ENCODE measurements around the gene PKLR. TPM values are rescaled to one million over a fixed set of nuclear protein-coding genes. Genes with fewer than 3 reads are reported as not detected.
A peak's percentile ranks its signal among the peaks of the same experiment; 100 is the strongest.

PKLR gene
- total and polyA plus RNA-seq, 10 donors = 0.04 to 0.74 (median 0.39) TPM; not detected in 5

DNA sequence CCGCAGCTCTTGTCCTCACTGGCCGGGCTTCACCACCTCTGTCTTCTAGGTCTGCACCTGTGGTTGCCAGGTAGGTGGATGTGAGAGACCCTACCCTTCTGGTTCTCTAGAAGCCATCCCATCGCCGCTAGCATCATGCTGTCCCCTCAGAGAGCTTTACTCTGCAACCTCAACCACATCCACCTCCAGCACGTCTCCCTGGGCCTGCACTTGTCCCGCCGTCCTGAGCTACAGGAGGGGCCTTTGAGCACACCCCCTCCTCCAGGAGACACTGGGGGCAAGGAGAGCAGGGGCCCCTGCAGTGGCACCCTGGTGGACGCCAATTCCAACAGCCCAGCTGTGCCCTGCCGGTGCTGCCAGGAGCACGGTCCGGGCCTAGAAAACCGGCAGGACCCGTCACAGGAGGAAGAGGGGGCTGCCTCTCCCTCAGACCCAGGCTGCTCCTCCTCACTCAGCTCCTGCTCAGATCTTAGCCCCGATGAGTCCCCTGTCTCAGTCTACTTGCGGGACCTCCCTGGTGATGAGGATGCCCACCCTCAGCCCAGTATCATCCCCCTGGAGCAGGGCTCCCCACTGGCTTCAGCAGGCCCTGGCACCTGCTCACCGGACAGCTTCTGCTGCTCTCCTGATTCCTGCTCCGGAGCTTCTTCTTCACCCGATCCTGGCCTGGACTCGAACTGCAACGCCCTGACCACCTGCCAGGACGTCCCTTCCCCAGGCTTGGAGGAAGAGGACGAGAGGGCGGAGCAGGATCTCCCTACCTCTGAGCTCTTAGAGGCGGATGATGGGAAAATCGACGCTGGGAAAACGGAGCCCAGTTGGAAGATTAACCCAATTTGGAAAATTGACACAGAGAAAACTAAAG lies 20.6 kb upstream of the PKLR start:
- H3K9me3 ChIP-seq = no peaks in the 10 kb centered on the region
- peaks cover 20 to 68% (median 48%) of the 10 kb centered on the region in 6 donors for H3K4me1 ChIP-seq
- no peaks in the 10 kb centered on the region for H3K27me3 ChIP-seq (replicated peaks in 1 of 7)
- peak overlapping the region in 6 of 8 donors; percentile 96 to 99 (median 98) for H3K27ac ChIP-seq
- H3K36me3 ChIP-seq = peaks cover 0 to 34% (median 10%) of the 10 kb centered on the region in 6 donors
- no peak for TF ChIP-seq POLR2AphosphoS5 (IDR thresholded peaks at IDR 0.05)
- TF ChIP-seq POLR2A (IDR thresholded peaks at IDR 0.05) = no peak
- TF ChIP-seq, protein P1, sequence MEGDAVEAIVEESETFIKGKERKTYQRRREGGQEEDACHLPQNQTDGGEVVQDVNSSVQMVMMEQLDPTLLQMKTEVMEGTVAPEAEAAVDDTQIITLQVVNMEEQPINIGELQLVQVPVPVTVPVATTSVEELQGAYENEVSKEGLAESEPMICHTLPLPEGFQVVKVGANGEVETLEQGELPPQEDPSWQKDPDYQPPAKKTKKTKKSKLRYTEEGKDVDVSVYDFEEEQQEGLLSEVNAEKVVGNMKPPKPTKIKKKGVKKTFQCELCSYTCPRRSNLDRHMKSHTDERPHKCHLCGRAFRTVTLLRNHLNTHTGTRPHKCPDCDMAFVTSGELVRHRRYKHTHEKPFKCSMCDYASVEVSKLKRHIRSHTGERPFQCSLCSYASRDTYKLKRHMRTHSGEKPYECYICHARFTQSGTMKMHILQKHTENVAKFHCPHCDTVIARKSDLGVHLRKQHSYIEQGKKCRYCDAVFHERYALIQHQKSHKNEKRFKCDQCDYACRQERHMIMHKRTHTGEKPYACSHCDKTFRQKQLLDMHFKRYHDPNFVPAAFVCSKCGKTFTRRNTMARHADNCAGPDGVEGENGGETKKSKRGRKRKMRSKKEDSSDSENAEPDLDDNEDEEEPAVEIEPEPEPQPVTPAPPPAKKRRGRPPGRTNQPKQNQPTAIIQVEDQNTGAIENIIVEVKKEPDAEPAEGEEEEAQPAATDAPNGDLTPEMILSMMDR (IDR thresholded peaks at IDR 0.05 in 8 of 11, conservative IDR thresholded peaks at IDR 0.05 in 3 of 11) = no peak
- DNase-seq = no peak
- intact Hi-C loops (cut with DNase I; ENCODE audit: low total_unique reads) = loop anchor here (10.0 kb wide), 1 partner anchor 47 kb away; the partner anchor contains the start of genes CLK2 and HCN3
- H3K4me3 ChIP-seq = peak overlapping the region in 6 of 8 donors; percentile 82 to 97 (median 91)
- WGBS, 5 donors = 61 to 75% (median 70%) methylated on average over 24 to 27 of the region's 27 CpGs

DNA sequence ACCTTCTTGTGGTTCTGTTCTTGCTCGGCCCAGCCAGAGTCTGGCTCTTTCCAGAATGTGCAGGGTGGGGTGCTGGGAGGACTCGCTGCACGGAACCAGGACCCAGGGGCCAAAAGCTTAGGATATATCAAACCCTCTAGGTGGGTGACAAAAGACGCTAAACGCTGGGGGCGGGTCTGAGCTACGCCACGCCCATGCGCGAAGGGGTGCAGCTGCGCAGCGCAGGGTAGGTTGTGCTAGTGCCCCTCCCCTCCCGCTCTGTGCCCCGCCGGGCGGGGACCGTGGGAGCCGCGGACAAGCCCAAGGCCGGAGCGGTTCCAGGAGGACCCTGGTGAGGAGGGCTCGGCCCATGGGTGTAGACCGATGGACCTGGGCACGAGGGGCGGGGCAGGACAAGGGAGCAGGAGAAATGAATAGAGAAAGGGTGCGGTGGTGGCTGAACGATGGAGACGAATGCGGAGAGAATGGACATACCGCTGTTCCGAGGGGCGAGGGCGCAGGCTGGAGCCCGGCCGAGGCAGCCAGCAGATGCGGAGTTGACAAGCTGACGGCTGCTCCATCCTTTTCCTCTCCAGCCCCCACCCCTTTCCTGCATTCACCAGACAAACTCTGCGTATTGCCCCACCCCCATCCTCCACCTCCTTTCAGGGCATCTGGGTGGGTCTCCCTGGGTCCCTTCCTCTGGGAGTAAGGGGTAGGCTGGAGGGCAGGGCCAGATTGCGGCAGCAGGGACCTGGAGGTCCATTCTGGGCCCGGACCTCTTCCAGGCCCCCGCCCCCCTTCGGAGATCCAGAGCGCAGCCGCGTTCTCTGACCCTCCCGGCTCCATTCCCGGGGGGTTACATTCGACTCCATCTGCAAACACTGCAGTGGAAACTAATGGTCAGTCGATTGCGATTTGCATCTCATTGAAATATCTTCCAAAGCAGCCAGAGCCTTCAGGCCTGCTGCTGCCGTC lies 19.7 kb upstream of the PKLR start, which contains the start of gene RUSC1:
TSS of gene RUSC1 (plus strand) at position 234 of the 957 bp plus-strand sequence. CDS start 880 bp downstream, outside the sequence.
- WGBS, 5 donors = 12 to 23% (median 19%) methylated on average over 39 to 51 of the region's 51 CpGs
- TF ChIP-seq, protein P1 (IDR thresholded peaks at IDR 0.05 in 8 of 11, conservative IDR thresholded peaks at IDR 0.05 in 3 of 11) = no peak
- TF ChIP-seq POLR2A (IDR thresholded peaks at IDR 0.05) (no peak), POLR2AphosphoS5 (IDR thresholded peaks at IDR 0.05) (peak; percentile 80 to 89 (median 89))
- H3K4me3 ChIP-seq = peak within 1 kb of the TSS; percentile 34 to 93 (median 44)
- DNase-seq = peak; percentile 93
- H3K36me3 ChIP-seq = peaks cover 0 to 38% (median 10%) of the 10 kb centered on the region in 6 donors
- peaks cover 20 to 60% (median 47%) of the 10 kb centered on the region in 6 donors for H3K4me1 ChIP-seq
- H3K27me3 ChIP-seq (replicated peaks in 1 of 7) = no peaks in the 10 kb centered on the region
- no peaks in the 10 kb centered on the region for H3K9me3 ChIP-seq
- H3K27ac ChIP-seq = peak within 1 kb of the TSS in 7 of 8 donors; percentile 34 to 99 (median 66)
- intact Hi-C loops (cut with DNase I; ENCODE audit: low total_unique reads) = loop anchor here (10.0 kb wide), 1 partner anchor 46 kb away; the partner anchor contains the start of genes CLK2 and HCN3

DNA sequence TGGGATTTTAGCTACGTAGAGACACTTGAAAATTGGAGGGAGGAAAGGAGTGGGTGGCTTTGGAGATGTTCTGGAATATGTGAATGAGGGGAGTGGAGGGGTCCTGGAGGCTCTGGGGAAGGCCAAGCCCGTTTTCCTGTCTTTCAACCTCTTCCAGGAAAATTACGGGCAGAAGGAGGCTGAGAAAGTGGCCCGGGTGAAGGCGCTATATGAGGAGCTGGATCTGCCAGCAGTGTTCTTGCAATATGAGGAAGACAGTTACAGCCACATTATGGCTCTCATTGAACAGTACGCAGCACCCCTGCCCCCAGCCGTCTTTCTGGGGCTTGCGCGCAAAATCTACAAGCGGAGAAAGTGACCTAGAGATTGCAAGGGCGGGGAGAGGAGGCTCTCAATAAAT lies 19.0 kb upstream of the PKLR start:
- peak overlapping the region in 5 of 8 donors; percentile 16 to 99 (median 68) for H3K27ac ChIP-seq
- 22 to 42% (median 31%) methylated on average over 11 of the region's 11 CpGs for WGBS, 5 donors
- H3K27me3 ChIP-seq (replicated peaks in 1 of 7) = no peaks in the 10 kb centered on the region
- no peak for DNase-seq
- H3K4me3 ChIP-seq = peak overlapping the region; percentile 34 to 93 (median 44)
- no peak for TF ChIP-seq POLR2A (IDR thresholded peaks at IDR 0.05)
- TF ChIP-seq, protein P1 (IDR thresholded peaks at IDR 0.05 in 8 of 11, conservative IDR thresholded peaks at IDR 0.05 in 3 of 11) = no peak
- no peak for TF ChIP-seq POLR2AphosphoS5 (IDR thresholded peaks at IDR 0.05)
- H3K9me3 ChIP-seq = no peaks in the 10 kb centered on the region
- intact Hi-C loops (cut with DNase I; ENCODE audit: low total_unique reads) = loop anchor here (10.0 kb wide), 1 partner anchor 45 kb away; the partner anchor contains the start of genes CLK2 and HCN3
- peaks cover 0 to 45% (median 12%) of the 10 kb centered on the region in 6 donors for H3K36me3 ChIP-seq
- H3K4me1 ChIP-seq = peaks cover 20 to 53% (median 42%) of the 10 kb centered on the region in 6 donors

Data from spleen (tissue), 11 donors.